ENCODE results near the gene C1QTNF12.
"Not testable (repeated sequence)": the region's sequence is repeated elsewhere in the genome, so short reads cannot be mapped to it uniquely, and the experiment has no call there.

C1QTNF12 gene

GRCh38 chr1:1196431-1197187, 49.9 kb downstream of the C1QTNF12 start:
- no peak for DNase-seq

DNA sequence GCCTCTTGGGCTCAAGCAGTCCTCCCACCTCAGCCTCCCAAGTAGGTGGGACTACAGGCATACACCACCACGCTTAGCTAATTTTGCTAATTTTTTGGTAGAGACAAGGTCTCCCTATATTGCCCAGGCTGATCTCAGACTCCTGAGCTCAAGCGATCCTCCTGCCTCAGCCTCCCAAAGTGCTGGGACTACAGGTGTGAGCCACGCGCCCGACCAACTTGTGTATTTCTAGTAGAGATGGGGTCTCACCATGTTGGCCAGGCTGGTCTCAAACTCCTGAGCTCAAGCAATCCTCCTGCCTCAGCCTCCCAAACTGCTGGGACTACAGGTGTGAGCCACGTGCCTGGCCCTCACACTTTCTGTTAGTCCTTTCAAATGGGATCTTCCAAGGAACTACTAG, 50.8 kb downstream of the C1QTNF12 start:
- DNase-seq, result not testable (repeated sequence)

GRCh38 chr1:1194723-1195122, 51.8 kb downstream of the C1QTNF12 start:
- no peak for DNase-seq

All from KG1 (cell line).